ENCODE measurements around the gene F3.

DNA sequence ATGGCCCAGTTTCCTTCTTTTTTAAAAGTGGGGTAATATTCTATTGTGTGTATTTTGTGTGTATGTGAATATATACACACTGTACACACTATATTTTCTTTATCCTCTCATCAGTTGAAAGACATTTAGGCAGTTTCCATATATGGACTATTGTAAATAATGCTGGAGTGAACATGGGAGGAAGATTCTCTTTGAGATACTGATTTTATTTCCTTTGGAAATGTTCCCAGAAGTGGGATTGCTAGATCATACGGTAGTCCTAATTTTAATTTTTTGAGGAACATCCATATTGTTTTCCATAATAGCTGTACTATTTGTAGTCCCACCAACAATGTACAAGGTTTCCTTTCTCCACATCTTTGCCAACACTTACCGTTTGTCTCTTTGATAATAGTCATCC is 51.0 kb downstream of the F3 start:
- TF ChIP-seq, protein P1, sequence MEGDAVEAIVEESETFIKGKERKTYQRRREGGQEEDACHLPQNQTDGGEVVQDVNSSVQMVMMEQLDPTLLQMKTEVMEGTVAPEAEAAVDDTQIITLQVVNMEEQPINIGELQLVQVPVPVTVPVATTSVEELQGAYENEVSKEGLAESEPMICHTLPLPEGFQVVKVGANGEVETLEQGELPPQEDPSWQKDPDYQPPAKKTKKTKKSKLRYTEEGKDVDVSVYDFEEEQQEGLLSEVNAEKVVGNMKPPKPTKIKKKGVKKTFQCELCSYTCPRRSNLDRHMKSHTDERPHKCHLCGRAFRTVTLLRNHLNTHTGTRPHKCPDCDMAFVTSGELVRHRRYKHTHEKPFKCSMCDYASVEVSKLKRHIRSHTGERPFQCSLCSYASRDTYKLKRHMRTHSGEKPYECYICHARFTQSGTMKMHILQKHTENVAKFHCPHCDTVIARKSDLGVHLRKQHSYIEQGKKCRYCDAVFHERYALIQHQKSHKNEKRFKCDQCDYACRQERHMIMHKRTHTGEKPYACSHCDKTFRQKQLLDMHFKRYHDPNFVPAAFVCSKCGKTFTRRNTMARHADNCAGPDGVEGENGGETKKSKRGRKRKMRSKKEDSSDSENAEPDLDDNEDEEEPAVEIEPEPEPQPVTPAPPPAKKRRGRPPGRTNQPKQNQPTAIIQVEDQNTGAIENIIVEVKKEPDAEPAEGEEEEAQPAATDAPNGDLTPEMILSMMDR (optimal IDR thresholded peaks at IDR 0.05 in 1 of 3, IDR thresholded peaks at IDR 0.05 in 1 of 3, conservative IDR thresholded peaks at IDR 0.05 in 1 of 3; ENCODE audit: extremely low read depth in 1 of 3, insufficient read depth in 2 of 3, low read length in 3 of 3): no peak
- no peak for TF ChIP-seq EZH2 (IDR thresholded peaks at IDR 0.05; ENCODE audit: low read length)
